Loucy (cell line): ENCODE results near the gene FAHD2B.
"Not testable (repeated sequence)": the region's sequence is repeated elsewhere in the genome, so short reads cannot be mapped to it uniquely, and the experiment has no call there.

Experiments
- CTCF ChIP-seq: fragments of 200-600 bp; sonication (generic); conservative IDR thresholded peaks from 2 replicates; pipeline ENCODE4 v1.5.1; 2014; ENCODE audit warnings: mild to moderate bottlenecking, antibody characterized with exemption, low read length
- EZH2phosphoT487 ChIP-seq: fragments of 200-600 bp; IDR thresholded peaks from 2 replicates; pipeline ENCODE4 v1.6.1; 2018; ENCODE audit warnings: antibody characterized with exemption, mild to moderate bottlenecking, moderate library complexity, borderline replicate concordance

GRCh38 chr2:97070915-97071314, 23.8 kb downstream of the FAHD2B start:
- not testable (repeated sequence) for TF ChIP-seq CTCF, EZH2phosphoT487
